B cell (primary cell): ENCODE data around the gene TRABD.

Experiments used
- CTCF ChIP-seq: fragments of 200-600 bp; IDR thresholded peaks from one replicate; pipeline ENCODE4 v1.8.0; 2022; ENCODE audit warnings: antibody characterized with exemption, mild to moderate bottlenecking
- EZH2 ChIP-seq: IDR thresholded peaks from 2 replicates; pipeline ENCODE4 v1.6.1; 2012; ENCODE audit warnings: borderline replicate concordance, low read depth, mild to moderate bottlenecking, moderate library complexity, low read length; ENCODE audit not compliant: insufficient read depth, poor library complexity, severe bottlenecking

GRCh38 chr22:50141891-50142363 lies 43.8 kb upstream of the TRABD start:
- no peak for TF ChIP-seq CTCF
- TF ChIP-seq EZH2, result no peak
